Globus pallidus (tissue), 1 donor: ENCODE results near the gene TNPO2.
A peak's percentile ranks its signal among the peaks of the same experiment; 100 is the strongest.
"Not testable (repeated sequence)": the region's sequence is repeated elsewhere in the genome, so short reads cannot be mapped to it uniquely, and the experiment has no call there.

ENCODE experiments used
- DNase-seq: peaks from one replicate; pipeline ENCODE4 v3.0.0-alpha.2; 2015; ENCODE audit warnings: low spot score

TNPO2 gene

DNA sequence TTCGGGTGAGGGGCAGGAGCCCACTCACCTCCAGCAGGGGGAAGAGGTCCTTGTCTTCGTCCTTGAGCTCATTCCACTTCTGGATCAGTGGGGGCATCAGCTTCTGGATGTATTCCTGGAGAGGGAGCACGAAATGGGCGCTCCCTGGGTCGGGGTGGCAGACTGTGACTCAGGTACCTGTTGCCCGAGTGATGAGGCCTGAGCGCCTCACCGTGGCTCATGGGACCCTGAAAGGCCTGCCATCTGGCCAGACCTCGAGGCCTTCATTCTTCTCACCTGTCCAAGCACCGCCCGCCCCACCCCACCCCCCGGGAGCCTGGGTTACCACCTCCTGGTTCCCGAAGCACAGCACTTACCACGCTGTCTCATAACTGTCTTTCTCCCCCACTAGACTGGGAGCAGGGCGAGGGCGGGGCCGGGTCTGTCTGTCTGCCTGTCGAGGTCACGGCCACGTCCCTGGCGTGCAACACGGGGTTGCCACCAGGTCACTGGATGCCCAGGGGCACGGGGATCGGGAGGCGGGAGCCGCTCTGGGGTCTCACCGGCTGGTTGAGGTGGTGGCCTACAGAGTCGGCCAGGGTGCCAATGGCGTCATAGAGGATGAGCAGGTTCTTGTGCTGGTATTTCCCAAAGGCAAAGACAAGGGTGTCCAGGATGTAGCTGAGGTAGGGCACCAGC lies 17.9 kb downstream of the TNPO2 start:
- DNase-seq: no peak

DNA sequence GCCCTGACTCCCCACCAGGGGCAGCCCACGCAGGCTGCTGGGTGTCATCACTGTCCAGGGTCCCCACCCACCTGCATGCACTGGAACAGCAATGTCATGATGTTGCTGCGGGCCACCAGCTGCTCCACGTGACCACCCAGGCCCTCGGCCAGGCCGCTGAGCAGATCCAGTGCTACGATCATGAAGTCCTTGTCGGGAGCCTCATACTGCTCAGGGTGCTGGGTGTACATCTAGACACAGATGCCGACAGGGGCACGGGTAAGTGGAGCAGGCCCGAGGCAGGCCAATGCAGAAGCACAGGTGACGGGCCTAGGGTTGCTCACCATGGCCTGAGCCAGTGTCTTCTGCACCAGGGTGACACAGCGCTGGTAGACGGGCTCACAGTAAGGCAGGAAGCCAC lies 18.6 kb downstream of the TNPO2 start:
- no peak for DNase-seq

DNA sequence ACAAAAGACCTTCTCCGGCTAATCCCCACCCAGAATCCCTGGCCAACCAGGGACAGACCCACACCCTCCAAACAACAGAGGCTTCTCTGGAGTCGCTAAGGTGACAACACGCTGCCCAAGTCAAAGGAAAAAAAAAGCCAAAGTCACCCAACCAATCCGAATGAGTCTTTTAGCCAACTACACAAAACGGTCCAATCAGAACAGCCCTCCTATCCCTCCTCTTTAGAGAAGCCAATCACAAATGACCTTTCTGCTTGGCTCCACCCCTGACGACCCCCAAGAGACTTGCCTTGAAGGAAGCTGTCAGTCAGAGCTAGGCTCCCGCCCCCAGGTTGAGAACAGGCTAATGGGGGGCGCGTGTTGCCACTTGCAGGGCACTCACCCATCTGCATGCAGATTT lies 20.7 kb downstream of the TNPO2 start:
- no peak for DNase-seq

DNA sequence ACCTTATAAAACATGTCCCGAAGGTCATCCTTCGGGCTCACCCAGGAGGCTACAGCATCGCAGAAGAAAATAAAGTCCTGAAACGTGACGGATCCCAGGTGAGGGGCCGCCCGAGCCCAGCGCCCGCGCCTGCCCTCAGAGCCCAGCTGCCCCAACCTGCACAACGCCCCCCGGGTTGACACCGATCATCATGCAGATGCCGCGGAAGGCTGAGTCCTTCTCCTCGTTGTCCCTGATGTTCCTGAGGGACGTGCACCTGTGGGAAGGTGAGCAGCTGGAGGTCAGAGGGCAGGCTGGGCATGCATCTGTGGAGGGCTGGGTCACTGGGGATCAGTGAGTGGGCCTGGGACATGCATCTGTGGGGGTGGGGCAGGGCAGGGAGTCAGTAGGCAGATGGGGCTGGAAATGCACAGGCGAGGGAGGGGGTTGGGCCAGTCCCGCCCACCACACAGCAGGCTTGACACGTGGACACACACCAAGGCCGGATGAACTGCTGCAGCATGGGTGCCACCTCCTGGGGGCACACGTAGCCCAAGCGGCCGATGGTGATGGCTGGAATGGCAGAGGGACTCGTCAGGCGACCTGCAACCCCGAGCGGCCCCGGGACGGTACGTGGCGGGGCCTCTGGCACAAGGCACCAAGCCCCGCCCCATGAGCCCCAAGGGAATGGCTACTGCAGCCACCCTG lies 22.0 kb downstream of the TNPO2 start:
- no peak for DNase-seq

DNA sequence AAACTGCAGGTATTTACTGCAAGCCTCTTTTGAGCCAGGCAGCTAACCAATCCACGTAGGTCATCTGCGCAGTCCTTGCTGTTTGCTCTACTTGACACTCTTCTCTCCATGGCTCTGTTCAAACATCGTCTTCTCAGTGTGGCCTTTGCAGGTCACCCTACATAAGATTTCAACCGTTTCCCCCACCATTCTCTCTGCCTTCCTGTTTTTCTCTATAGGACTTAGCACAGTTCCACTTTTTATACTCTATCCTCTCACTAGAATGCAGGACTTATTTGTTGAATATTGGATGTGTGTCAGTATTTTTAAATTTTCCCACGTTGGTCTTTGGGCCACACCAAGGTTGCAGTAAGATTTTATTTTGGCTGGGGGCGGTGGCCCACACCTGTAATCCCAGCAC lies 25.6 kb downstream of the TNPO2 start:
- DNase-seq: no peak

DNA sequence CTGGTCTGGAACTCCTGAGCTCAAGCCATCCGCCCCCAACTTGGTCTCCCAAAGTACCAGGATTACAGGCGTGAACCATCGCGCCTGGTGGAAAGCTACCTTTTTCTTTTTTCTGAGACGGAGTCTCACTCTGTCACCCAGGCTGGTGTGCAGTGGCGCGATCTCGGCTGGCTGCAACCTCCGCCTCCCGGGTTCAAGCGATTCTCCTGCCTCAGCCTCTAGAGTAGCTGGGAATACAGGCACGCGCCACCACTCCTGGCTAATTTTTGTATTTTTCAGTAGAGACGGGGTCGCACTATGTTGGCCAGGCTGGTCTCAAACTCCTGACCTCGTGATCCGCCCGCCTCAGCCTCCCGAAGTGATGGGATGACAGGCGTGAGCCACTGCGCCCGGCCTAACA lies 26.3 kb downstream of the TNPO2 start:
- DNase-seq: not testable (repeated sequence)

DNA sequence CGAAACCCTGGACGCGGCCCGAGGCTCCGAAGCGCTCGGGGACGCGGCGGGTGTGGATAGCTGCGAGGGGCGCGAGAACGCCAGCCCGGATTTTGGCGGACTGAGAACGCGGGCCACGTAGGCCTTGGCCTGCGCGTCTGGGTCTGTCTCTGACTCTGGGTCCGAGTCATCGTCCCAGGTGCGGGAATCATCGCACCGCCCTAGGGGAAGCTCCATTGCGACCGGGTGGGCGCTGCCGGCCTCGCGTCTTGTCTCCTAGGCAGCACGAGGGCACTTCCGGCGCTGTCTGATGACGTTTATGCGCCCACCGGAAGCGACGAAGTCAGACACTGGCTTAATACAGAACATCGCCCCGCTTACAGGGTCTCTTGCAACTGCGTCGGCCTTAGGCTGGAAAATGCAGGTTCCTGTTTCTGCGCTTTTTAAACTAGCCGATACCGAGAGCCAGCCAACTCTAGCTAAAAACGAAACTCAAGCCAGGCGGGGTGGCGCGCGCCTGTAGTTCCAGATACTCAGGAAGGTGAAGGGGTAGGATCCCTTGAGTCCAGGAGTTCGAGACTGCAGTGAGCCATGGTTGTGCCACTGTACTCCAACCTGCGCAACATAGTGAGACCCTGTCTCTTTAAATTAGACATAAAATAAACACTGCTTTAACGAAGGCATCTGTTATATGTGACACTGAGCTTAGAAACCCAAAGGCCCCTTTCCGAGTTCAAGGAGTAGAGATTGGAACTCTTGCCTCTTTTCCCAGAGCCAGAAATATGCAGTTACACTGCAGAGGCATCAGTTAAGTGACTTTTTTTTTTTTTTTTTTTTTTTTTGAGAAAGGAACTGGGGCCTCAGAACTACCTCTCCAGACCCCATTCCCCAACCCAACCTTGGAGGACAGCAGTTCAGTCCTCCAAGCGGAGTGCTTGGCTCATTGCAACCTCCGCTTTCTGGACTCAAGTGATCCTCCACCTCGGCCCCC lies 27.1 kb downstream of the TNPO2 start, which contains the start of gene FBXW9:
FBXW9 (minus strand) TSS at position 266 of the 970 bp plus-strand sequence; CDS start at position 216, 50 bp downstream.
- peak; percentile 93 for DNase-seq

DNA sequence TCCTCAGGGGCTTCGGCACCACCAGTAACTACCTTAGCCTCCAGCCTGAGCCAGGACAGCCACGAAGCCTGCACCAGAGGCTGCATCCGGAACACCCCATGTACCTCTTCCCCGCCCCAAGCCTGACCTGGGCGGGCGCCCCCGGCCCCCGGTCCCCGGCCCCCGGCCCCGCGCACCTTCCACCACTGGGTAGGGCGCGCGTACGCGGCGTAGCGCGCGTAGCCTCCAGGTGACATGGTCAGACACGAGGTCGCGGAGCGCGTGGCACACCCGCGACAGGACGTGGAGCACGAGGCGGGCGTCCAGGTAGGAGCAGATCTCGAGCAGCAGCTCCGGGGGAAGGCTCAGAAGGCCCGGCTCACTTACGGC lies 27.8 kb downstream of the TNPO2 start:
- no peak for DNase-seq

DNA sequence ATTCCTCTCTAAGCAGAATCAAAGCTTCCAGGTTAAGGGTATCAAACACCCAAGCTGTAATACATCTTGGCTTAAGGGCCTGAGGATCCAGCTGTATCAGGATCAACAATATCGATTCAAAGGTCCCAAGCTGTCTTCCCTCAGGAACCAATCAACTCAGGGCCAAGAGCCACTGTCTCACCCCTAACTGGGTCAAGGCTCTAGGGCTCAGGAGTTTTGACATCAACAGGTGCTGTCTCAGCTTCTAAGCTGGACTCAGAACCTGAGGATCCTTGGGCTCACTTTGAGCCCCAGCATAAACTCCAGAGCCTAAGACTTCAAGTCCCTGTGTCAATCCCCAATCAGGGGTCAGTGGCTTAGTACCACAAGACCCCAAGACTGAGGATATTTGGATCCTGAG lies 28.2 kb downstream of the TNPO2 start:
- DNase-seq: no peak

DNA sequence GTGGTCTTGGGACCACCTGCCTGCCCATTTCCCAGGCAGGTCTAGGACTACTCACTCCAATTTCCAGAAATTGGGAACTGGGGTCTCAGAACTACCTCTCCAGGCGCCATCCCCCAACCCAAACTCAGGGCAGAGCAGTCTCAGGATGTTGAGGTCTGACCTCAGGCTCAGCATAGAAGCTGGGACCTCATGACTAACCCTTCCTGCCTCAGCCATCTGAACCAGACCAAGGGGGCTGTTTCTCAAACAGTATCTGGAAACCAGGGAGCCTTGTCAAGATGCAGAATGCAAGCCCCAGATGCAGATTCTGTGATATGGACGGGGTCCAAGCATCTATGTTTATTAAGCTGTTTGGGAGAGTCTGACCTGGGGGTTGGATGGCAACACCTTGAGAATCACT lies 28.6 kb downstream of the TNPO2 start:
- DNase-seq: no peak

DNA sequence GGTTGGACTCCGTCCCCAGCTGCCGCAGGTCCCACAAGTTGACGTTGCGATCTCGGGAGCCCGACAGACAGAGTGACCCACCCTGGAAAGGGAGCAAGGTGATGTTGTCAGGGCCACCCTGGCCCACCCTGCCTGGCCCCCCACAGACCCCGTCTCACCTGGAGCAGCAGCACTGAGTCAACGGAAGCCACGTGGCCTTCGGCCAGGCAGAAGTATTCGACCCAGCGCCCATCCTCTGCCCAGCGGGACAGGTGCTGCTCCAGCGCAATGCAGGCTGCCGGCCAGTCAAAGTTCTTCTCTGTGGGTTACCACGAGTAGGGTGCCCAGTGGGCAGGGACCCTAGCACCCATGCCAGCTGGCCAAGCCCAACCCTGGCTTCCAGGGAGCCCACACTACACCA lies 29.1 kb downstream of the TNPO2 start:
- no peak for DNase-seq

DNA sequence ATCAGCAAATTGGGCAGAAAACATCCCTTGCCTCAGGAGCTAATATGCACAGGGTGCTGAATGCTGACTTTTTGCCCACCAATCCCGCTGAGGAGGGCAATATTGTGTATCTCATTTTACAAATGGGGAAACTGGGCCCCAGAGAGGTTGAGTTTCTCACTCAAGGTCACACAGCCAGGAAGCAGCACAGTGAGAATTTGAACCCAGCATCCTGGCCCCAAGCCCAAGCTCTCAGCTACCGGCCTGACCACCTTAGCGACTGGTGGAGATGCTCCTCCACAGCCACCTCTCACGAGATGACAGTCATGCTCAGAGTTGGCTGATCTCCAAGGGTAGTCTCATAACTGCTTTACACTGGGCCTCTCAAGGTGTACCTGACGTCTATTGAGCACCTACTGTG lies 30.8 kb downstream of the TNPO2 start:
- no peak for DNase-seq

DNA sequence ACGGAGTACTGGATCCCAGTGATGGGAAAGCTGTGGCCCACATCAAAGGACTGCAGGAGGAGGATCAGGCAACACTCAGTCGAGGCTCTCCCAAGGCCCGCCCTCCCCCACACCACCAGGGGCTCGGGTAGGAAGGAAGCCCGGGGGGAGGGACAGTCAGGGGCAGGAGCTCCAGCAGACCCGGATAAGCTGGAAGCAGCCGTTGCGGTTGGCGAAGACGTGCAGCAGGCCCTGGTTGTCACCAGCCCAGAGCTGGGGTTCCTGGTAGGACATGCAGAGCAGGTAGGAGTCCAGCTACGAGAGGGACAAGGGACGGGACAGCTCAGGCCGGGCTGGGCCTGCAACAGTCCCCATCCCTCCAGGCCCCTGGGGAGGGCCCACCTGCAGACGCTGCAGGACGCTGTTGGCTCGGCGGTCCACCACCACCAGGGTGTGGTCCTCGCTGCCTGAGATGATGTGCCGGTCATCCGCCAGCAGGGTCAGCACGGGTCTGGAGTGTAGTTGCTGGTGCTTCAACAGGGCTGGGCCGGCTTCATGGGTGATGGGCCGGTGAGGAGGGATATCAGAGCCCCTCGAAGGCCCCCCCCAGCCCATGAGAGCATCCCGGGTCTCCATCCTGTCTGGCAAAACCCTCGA lies 34.0 kb downstream of the TNPO2 start:
- no peak for DNase-seq

DNA sequence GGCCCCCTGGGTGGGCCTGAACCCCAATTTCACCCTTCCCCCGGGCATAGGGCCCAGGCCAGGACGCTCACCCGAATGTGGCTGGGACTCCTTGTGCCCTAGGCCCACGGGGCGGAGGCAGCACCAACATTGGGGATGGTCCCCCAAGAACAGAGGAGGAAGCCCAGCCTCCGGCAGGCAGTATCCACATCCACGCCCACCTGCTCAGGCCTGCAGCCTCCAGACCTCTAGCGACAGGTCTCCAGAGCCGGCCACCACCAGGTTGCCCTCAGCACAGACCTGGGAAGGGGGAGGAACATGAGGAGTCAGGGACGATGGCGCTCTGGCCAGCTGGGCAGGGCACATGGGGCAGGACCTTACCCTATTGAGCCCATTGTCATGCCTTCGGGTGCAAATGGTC lies 34.7 kb downstream of the TNPO2 start:
- DNase-seq: no peak

DNA sequence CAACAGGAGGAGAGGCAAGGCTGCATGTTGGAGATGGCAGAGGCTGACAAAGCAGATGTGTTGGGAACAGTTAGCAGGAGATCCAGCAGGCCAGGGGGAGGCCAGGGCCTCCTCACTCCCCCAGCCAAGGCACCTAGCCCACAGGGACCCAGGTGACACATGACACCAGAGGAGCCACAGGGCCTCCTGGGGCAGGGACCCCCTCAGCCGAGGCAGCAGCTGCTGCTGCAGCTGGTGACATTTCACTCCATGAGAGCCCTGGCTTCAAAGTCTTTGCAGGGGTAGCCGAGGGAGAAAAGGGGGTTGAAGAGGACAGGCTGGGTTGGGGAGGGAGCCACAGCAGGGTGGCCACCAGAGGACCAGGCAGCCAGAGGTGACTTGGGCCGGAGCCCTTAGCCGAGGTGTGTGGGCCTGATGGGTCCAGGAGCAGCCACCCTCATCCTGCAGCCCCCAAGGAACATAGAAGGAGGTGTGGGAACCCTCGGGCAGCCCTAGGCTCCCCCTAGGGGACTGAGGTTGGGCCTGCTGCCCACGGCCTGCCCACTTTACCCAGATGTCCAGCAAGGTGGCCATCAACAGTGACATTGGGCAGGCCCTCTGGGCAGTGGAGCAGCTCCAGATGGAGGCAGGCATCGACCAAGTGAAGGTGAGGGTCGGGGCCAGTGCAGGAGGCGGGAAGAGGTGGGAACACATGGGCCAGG lies 36.1 kb downstream of the TNPO2 start, which contains the start of gene GNG14:
GNG14 (plus strand) TSS at position 503 of the 701 bp plus-strand sequence; CDS start at position 554, 51 bp downstream.
- no peak for DNase-seq

DNA sequence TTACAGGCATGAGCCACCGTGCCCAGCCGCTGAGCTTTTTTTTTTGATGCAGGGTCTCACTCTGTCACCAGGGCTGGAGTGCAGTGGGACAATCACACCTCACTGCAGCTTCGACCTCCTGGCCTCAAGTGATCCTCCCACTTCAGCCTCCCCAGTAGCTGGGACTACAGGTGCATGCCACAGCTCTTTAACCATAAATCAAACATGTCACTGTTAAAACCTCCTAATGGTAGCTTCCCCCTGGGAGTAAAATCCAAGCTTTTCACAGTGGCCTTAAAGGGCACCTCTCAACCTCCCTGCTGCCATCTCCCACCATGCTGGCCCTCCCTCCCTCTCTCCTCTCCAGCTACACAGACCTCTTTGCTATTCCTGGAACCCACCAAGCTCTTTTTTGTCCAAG lies 37.9 kb downstream of the TNPO2 start:
- no peak for DNase-seq

DNA sequence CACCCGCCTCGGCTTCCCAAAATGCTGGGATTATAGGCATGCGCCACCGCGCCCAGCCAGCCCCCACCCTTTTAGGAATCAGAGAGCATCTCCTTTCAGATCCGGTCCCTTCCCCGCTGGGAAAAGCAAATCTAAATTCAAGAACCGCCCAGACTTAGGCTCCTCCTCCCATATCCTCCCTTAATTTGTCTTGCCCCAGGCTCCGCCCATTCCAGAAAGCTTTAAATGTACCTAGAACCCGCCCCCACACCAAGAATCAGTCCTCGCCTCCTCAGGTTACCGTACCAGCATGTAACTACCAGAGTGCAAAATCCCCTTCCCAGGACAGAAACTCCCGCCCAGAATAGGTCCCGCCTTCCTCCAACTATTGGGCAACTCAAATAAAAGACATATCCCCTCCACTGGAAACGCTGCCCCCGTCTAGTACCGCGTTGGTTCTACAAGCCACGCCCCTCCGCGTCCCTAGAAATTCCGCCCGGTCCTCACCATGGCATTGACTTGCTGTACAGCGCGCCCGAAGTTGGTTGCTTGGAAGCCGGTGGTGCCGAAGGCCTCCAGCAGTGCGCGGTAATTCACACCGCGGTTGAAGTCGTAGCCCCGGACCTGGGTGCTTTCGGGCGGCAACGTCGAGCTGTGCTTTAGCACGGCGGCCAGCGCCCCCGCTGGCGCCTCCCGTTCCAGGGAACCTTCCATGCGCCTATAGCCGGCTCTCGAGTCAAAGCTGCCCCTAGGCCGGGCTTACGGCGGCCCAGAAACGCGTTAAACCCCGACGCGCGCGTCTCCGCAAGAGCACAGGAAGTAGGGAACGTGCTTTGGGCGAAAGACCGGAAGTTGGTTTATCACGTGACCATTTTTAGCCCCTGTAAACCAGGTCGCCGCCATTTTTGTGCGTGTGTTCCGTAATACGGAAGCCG lies 42.4 kb downstream of the TNPO2 start, which contains the start of gene DHPS:
DHPS (minus strand) TSS at position 807 of the 914 bp plus-strand sequence; CDS start at position 693, 114 bp downstream.
- DNase-seq: peak; percentile 93

DNA sequence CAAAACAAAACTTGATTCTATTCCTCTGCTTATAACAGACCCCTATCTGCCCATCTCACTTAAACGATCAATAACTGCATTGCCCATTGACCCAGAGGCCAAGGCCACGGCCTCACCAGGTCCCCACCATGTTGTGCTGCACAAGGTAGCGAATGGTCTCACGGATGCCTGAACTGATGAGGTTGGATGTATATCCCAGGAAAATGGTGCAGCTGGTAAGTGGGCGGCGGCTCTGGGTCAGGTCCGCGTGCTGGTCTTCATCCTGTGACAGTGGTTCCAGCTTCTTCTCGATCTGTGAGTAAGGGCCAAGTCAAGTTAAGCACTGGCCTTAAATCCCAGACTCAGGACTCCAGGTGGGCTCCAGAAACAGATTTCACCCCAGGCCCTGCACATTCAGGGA lies 43.7 kb downstream of the TNPO2 start:
- DNase-seq: no peak

DNA sequence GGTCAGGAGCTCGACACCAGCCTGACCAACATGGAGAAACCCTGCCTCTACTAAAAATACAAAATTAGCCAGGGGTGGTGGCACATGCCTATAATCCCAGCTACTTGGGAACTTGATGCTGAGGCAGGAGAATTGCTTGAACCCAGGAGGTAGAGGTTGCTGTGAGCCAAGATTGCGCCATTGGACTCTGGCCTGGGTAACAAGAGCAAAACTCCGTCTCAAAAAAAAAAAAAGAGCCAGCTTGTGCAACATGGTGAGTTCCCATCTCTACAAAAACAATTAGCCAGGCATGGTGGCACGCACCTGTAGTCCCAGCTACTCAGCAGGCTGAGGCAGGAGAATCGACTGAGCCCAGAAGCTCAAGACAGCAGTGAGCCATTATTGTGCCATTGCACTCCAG lies 45.7 kb downstream of the TNPO2 start:
- not testable (repeated sequence) for DNase-seq

DNA sequence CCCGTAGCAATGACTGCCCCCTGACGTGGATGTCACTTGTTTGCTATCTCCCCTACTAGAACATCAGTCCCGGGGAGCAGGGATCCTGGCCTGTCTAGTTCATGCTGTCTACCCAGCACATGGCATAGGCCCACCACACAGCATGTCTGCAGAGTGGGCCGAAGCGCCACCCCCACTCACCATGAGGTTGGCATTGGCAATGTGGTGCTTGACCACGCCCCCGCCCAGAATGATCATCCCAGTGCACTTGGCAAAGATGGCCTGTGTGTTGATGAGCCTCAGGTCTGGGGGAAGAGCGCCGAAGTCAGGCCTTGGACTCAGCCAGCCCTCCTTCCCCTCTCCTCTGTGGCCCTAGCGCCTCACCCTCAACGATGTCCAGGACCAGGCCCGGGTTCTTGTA lies 46.8 kb downstream of the TNPO2 start:
- DNase-seq: no peak
